ENCODE measurements around the gene PRKG1.

DNA sequence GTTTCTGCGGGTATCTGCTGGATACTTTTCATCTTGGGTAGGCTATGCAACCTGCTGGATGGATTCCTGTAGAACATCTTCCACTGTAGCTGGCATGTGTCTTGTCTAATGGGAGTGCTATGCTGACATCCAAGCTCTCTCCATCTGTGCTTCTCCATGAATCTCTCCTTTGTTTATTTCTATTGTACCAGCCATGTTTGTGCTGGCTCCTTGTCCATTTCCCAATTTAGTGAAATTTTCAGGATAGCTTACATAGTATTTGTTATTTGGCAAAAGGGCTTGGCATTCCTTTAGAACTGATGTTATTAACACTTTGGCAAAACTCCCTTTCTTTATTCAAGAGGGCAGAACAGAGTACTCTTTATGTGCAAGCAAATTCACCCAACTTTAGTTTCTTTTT is 427.1 kb downstream of the PRKG1 start:
- TF ChIP-seq JUND (IDR thresholded peaks at IDR 0.05) (no peak), REST (IDR thresholded peaks at IDR 0.05) (no peak), GABPA (IDR thresholded peaks at IDR 0.05 in 1 of 2, conservative IDR thresholded peaks at IDR 0.05 in 1 of 2) (no peak), RXRA (IDR thresholded peaks at IDR 0.05) (no peak), TAF1 (conservative IDR thresholded peaks at IDR 0.05) (no peak), FOXA1 (IDR thresholded peaks at IDR 0.05) (no peak), YY1 (IDR thresholded peaks at IDR 0.05) (no peak)
- TF ChIP-seq, protein P1, sequence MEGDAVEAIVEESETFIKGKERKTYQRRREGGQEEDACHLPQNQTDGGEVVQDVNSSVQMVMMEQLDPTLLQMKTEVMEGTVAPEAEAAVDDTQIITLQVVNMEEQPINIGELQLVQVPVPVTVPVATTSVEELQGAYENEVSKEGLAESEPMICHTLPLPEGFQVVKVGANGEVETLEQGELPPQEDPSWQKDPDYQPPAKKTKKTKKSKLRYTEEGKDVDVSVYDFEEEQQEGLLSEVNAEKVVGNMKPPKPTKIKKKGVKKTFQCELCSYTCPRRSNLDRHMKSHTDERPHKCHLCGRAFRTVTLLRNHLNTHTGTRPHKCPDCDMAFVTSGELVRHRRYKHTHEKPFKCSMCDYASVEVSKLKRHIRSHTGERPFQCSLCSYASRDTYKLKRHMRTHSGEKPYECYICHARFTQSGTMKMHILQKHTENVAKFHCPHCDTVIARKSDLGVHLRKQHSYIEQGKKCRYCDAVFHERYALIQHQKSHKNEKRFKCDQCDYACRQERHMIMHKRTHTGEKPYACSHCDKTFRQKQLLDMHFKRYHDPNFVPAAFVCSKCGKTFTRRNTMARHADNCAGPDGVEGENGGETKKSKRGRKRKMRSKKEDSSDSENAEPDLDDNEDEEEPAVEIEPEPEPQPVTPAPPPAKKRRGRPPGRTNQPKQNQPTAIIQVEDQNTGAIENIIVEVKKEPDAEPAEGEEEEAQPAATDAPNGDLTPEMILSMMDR (IDR thresholded peaks at IDR 0.05; ENCODE audit: low read depth, low read length, missing input control), result no peak
- TF ChIP-seq, protein P2, sequence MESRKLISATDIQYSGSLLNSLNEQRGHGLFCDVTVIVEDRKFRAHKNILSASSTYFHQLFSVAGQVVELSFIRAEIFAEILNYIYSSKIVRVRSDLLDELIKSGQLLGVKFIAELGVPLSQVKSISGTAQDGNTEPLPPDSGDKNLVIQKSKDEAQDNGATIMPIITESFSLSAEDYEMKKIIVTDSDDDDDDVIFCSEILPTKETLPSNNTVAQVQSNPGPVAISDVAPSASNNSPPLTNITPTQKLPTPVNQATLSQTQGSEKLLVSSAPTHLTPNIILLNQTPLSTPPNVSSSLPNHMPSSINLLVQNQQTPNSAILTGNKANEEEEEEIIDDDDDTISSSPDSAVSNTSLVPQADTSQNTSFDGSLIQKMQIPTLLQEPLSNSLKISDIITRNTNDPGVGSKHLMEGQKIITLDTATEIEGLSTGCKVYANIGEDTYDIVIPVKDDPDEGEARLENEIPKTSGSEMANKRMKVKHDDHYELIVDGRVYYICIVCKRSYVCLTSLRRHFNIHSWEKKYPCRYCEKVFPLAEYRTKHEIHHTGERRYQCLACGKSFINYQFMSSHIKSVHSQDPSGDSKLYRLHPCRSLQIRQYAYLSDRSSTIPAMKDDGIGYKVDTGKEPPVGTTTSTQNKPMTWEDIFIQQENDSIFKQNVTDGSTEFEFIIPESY (IDR thresholded peaks at IDR 0.05), result no peak
